Spleen (tissue), 7 donors: Measurements from ENCODE around the gene CLMP.

ENCODE experiments used
- CTCF ChIP-seq, 11 experiments: fragments of 200-600 bp in 7 of 11; fragments of 450-650 bp in 4 of 11; sonication (generic) in 4 of 11; IDR thresholded peaks in 8 of 11; conservative IDR thresholded peaks in 3 of 11; 1 replicate in 7 of 11; 2 replicates in 4 of 11; pipeline versions ENCODE4 v1.4.0 to v1.8.0; 2016 to 2021; ENCODE audit warnings: antibody characterized with exemption in 11 of 11, inconsistent platforms in 4 of 11, mild to moderate bottlenecking in 1 of 11
- POLR2A ChIP-seq, 3 donors: fragments of 450-650 bp; IDR thresholded peaks; one replicate each; pipeline ENCODE4 v1.5.1; 2017; ENCODE audit warnings: antibody characterized with exemption in 3 of 3, mild to moderate bottlenecking in 1 of 3
- donor health status: DM: no; HTN: no; CAD: no; lungs with moderate emphysema.
- donor health status: DM: no; HTN: no; CAD: no.
- donor health status: DM: no; HTN: no; CAD: no.

- no peak for TF ChIP-seq CTCF (IDR thresholded peaks at IDR 0.05 in 8 of 11, conservative IDR thresholded peaks at IDR 0.05 in 3 of 11)
- no peak for TF ChIP-seq POLR2A (IDR thresholded peaks at IDR 0.05)
These were observed 11.5 kb downstream of the CLMP start for GRCh38 chr11:123183391-123184099.
